Hepatocyte (in vitro differentiated cells): Measurements from ENCODE around the gene CACNG5.

Experiments used
- EZH2 ChIP-seq: fragments of 200-600 bp; sonication (generic); IDR thresholded peaks from 2 replicates; pipeline ENCODE4 v1.6.1; 2016; ENCODE audit warnings: antibody characterized with exemption, mild to moderate bottlenecking, borderline replicate concordance
- EZH2phosphoT487 ChIP-seq: fragments of 200-600 bp; sonication (generic); IDR thresholded peaks from one replicate; pipeline ENCODE4 v1.6.1; 2018; ENCODE audit warnings: antibody characterized with exemption, mild to moderate bottlenecking, low read depth, moderate library complexity; ENCODE audit not compliant: unreplicated experiment, severe bottlenecking
- TF ChIP-seq, protein P1 (sequence below): fragments of 200-600 bp; sonication (generic); IDR thresholded peaks from 2 replicates; pipeline ENCODE4 v1.5.1; 2016; ENCODE audit warnings: antibody characterized with exemption, mild to moderate bottlenecking; ENCODE audit not compliant: poor library complexity

DNA sequence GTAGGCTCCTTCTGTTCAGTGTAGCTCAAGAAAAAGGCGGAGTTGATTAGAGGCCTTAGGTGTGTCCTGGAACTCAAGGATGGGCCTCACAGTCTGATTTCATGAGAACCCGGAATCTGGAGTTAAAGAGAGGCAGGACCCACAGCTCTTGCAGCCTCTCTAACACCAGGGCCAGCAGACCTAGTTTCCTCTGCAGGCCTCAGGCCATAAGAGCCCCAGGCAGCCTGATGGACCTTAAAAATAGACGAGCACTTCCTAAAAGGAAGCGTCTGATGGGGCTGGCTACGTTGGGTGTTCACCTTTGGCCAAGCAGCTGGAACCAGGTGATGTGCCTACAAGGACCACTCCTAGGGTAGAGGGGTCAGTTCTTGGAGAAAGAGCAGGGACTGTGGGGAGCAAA, 7.6 kb downstream of the CACNG5 start:
- no peak for TF ChIP-seq EZH2phosphoT487
- TF ChIP-seq, protein P1, sequence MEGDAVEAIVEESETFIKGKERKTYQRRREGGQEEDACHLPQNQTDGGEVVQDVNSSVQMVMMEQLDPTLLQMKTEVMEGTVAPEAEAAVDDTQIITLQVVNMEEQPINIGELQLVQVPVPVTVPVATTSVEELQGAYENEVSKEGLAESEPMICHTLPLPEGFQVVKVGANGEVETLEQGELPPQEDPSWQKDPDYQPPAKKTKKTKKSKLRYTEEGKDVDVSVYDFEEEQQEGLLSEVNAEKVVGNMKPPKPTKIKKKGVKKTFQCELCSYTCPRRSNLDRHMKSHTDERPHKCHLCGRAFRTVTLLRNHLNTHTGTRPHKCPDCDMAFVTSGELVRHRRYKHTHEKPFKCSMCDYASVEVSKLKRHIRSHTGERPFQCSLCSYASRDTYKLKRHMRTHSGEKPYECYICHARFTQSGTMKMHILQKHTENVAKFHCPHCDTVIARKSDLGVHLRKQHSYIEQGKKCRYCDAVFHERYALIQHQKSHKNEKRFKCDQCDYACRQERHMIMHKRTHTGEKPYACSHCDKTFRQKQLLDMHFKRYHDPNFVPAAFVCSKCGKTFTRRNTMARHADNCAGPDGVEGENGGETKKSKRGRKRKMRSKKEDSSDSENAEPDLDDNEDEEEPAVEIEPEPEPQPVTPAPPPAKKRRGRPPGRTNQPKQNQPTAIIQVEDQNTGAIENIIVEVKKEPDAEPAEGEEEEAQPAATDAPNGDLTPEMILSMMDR = no peak
- no peak for TF ChIP-seq EZH2
